ENCODE data around the gene KRTCAP2.

DNA sequence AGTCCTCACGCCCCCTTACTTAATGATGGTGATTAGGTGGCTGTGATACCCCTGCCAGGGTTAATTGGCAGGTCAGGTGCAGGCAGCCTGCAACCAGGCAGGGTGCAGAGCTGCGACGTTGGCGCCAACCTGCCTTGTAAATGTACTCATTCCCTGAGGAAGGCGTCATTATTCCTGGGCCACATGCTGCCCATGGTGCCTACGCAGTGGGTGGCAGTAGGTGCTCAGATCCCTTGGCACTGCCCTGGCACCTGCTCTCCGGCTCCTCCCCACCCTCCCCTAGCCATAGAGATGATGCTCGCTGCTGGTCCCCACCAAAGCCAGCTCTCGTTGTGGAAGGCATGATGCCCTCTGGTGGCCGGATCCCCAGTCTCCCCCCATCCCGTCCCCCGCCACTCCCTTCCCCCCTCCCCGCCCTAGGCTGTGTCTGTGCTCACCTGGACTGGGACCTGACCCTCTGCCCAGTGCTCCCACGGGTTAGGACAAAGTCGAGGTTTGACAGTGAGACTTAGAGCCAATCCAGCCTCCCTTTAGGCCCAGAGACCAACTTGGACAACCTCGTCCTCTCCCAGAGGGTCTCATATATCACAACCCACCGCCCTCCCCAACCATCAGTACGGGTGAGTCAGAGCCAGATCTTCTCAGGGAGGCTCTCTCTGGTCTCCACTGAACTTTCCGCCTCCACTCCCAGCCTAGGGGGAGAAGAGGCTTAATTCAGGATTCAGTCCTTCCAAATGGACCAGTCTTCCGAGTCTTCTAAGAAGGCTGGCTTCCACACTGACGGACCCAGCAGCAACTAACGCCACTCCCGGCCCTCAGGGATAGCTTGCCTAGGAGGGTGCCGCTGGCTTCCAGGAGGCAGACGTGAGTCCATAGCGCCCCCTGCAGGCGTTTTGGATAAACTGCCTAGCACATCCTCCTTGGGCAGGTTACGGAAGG is 5.7 kb downstream of the KRTCAP2 start:
- TF ChIP-seq, protein P1, sequence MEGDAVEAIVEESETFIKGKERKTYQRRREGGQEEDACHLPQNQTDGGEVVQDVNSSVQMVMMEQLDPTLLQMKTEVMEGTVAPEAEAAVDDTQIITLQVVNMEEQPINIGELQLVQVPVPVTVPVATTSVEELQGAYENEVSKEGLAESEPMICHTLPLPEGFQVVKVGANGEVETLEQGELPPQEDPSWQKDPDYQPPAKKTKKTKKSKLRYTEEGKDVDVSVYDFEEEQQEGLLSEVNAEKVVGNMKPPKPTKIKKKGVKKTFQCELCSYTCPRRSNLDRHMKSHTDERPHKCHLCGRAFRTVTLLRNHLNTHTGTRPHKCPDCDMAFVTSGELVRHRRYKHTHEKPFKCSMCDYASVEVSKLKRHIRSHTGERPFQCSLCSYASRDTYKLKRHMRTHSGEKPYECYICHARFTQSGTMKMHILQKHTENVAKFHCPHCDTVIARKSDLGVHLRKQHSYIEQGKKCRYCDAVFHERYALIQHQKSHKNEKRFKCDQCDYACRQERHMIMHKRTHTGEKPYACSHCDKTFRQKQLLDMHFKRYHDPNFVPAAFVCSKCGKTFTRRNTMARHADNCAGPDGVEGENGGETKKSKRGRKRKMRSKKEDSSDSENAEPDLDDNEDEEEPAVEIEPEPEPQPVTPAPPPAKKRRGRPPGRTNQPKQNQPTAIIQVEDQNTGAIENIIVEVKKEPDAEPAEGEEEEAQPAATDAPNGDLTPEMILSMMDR (IDR thresholded peaks at IDR 0.05): peak; percentile 76 to 95 (median 94)
- TF ChIP-seq EP300 (IDR thresholded peaks at IDR 0.05): peak in 1 of 2 donors; percentile 32
- no peak for TF ChIP-seq POLR2A (IDR thresholded peaks at IDR 0.05)
